CD4-positive, alpha-beta T cell treated with Interferon alpha-2 for 1 hour (primary cell): Measurements from ENCODE around the gene CNKSR2.

Experiments
- DNase-seq, 2 donors: peaks; one replicate each; pipeline ENCODE4 v3.0.0-alpha.2; 2020 to 2022

Gene CNKSR2

GRCh38 chrX:21678048-21678612, 303.9 kb downstream of the CNKSR2 start:
- DNase-seq = no peak

DNA sequence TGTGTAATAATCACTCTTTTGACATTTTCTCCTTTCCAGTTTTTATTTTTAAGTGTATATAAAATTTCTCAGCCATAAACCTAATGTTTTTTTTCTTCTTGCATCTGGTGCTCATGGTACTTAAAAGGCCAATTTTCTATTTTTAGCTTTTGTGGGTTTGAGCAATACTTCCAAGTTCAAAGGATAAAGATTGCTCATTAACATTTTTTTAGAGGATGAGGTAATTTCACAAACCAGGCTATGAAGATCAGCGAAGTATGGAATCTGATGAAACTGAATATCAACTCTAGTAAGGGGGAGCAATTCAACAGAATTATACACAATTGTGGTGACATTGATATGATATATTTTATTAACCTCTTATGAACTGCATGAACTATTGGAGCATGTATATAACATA, 309.7 kb downstream of the CNKSR2 start:
- DNase-seq = no peak

GRCh38 chrX:21691512-21692018, 317.3 kb downstream of the CNKSR2 start:
- DNase-seq = no peak

GRCh38 chrX:21698272-21698671, 324.1 kb downstream of the CNKSR2 start:
- DNase-seq = no peak

GRCh38 chrX:21699136-21699535, 324.9 kb downstream of the CNKSR2 start:
- DNase-seq = no peak

GRCh38 chrX:21700275-21700674, 326.1 kb downstream of the CNKSR2 start:
- DNase-seq = no peak

GRCh38 chrX:21700967-21701366, 326.7 kb downstream of the CNKSR2 start:
- no peak for DNase-seq

GRCh38 chrX:21702725-21703124, 328.5 kb downstream of the CNKSR2 start:
- DNase-seq = no peak
